NCI-H1048 (cell line): ENCODE results near the gene TAF10.

Source experiments
- DNase-seq: peaks from one replicate; lab custom pipeline; 2025; lab: John Stamatoyannopoulos, UW

The TAF10 gene

DNA sequence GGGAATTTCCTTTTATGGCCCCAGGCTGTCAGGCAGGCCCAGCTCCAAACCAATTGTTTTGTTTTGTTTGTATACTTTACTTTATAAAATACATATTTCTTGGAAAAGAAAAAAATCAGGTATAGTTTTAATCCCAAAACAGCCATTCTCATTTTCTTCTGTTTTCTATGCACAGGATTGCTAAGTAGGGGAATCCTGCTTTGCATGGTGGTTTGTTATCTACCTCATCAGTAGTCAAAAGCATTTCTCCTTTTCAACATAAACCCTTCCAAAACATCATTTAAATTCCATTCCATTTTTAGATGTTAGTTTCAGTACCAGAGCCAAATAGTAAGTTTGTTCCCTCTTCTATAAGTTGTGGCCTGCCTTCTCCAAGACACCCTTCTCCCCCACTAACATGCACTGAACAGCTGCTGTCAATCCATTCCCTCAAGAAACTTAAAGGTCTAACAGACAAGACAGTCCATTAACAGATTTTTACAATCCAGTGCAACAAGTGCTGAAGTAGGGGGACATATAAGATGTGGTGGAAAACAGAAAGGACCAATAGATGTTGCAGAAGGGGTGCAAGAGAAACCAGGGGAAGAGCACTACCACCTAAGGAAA, 4.7 kb downstream of the TAF10 start:
- DNase-seq, result no peak

DNA sequence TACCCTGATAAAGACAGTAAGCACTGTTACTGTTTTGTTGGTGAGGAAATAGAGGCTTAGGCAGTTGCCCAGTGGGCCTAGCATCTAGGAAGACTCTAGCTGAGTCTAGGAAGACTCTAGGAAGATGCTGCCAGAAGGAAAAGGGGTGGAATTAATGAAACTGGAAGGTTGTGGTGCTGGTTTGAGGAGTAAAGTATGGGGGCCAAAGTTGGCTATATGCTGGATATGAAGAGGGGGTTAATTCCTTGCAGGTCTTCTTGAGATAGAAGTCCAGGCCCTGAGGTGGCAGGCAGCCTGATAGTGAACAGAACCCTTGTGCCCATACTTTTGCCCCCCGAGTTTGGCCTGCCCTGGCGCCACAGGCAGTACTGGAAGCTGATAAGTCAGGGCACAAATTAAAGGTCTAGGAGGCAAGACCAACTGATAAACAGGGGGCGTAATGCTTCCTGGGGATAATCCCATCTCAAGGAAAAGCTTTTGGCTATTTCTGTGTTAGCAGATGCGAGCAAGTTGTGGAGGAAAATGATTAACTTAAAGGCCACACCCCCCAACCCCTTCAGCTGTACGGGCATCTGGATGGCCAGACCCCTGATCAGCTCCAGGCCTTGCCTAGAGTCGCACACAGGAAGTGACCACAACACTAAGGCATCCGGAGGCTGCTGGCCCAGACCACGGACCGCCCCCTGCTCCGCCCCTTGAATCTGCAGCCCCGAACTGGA, 5.4 kb downstream of the TAF10 start:
- no peak for DNase-seq

DNA sequence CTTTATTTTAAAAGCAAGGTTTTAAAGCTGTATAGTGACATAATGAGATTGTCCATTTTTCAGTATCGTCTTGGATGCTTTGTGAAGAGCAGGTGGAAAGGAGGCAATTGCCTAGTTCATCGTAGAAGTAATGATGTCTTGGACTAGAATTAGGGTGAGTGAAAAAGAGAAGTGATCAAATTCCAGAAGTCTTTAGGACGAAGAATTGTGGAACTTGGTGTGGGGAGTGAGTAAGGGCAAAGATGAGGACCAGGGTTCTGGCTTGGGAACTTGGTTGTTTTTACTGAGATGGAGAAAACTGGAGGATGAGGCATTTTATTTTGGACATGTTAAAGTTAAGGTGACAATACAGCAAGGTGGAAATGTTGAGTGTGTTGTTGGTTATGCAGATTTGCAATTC, 7.2 kb downstream of the TAF10 start:
- DNase-seq, result no peak

DNA sequence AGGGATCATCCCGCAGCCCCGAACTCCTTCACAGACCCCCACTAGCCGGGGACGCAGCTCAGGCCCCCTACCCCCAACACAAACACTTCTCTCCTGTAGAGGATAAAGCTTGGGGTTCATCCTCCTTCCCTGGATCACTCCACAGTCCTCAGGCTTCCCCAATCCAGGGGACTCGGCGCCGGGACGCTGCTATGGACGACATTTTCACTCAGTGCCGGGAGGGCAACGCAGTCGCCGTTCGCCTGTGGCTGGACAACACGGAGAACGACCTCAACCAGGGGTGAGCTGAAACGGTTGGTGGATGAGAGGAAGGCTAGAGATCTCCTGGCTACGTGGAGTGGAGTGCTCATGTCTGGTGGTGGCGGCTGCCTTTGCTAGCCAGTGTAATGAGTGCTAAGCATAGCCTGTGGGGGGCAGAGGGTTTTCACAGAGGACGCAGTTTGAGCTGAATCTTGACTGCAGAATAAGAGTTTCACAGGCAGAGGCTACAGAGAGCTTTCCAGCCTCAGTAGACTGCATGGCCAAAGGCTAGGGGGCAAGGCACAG, 7.9 kb downstream of the TAF10 start:
- no peak for DNase-seq

DNA sequence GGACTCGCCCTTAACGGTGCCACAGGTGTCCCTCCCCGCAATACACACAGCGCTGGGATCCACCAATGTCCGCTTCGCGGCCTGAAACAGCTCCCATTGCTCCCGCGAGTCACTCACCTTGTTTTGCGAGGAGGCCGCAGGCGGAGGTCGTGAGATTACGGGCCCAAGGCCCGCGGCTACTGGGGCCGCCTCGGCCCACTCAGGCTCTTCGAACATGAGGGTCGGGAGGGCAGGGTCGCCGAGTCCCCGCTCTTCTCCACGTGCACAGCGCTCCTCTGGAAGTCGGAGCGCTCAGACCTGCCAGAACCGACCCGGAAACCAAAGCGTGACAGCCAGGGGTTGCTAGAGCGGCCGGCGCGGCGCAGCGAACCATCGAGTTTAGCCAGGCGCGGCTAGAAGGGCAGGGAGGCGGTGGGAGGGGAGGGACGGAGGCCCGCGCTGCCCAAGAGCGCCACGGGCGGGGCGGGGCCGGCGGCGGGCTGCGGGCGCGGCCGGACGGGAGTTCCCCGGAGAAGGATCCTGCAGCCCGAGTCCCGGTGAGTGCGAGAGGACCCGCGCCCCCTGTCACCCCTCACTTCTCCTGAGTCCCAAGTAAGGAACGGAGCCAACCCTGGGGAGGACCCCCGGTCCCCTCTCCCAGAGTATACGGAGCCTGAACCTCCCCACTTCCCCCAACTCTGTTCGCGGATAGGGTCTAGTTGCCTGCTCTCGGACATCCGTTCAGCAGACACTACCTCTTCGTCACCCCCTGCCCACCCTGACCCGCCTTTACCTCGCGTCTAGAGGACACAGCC, 8.5 kb downstream of the TAF10 start, which contains the start of the genes ILK and RRP8:
ILK (plus strand) TSS at position 488 of the 794 bp plus-strand sequence. CDS start 498 bp downstream, outside the sequence.
RRP8 (minus strand) TSS at position 330 of the 794 bp plus-strand sequence; CDS start at position 216, 114 bp downstream.
- DNase-seq, result peak; percentile 68

DNA sequence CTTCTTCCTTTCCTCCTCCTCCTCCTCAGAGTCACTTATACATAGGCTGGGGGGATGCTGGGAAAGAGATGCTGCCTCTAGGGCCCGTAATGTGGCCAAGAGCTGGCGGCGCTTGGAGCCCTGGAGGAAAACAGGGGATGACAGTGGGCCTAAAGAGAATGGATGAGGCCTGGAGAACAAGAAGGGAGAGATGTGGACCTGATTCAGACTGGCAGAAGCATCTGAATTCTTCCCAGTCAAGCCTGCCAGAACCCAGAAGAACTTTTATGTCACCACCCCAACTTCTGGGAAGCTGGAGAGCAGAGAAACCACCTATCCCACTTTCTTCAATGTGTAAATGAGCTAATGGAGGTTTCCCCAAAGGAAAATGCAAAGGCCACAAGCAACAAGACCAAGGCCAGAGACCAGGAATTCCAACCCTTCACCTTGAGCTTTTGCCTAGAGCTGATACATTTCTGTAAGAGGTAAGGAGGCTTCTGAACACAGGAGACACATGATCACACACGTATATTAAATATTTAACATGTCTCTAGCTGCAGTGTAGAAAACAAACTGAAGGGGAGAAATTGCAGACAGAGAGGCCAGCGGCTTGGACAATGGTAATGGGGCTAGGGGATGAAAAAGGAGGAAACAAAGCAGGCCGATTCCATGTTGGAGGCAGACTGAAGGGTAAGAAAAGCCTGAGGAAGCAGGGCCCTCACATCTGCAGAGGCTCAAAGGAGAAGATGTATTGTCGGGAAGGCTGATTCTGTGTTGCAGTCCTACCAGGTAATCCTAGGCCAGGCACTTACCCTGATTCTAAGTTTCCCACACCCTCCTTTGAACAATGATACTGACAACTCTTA, 9.7 kb downstream of the TAF10 start:
- DNase-seq, result no peak

DNA sequence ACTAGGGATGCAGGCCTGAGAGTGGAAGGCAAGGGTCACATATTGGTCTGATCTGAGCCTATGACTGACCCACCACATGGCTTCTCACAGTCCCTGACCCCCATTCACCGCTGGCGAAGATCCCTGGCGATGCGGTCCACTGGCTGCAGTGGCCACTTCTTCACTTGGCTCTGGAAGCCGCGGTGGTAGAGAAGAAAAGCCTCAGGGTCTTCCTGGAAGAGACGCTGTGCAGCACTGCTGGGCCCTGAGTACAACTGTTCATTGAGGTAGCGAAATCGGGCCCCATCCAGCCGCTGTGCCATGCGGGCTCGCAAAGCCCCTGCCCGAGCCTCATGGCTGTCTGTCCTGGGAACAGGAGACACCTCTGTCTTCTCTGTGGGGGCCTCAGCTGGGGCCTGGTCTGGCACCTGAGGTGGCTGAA, 11.0 kb downstream of the TAF10 start:
- DNase-seq, result no peak

DNA sequence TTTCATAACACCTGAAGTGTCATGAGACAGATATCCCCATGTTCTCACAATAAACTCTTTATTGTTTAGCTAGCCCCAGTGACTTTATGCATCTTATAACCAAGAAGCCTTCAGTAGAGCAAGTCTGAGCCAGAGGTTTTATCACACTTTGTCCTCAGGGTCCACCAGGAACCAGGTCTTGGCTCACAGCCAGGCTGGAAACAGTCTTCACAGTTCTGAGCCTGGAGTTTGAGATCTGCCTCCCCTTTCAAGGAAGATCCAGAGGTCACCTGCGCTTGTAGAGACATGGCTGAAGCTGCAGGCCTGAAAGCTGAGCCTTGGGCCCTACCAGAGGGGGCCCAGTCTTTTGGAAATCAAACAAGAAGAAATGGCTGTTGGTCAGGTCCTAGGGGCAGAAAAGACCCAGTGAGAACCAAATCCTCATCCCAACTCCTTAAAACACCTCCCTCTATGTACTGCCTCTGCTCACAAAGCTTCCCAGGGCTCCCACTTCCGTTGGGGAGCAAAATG, 12.1 kb downstream of the TAF10 start:
- DNase-seq, result no peak

DNA sequence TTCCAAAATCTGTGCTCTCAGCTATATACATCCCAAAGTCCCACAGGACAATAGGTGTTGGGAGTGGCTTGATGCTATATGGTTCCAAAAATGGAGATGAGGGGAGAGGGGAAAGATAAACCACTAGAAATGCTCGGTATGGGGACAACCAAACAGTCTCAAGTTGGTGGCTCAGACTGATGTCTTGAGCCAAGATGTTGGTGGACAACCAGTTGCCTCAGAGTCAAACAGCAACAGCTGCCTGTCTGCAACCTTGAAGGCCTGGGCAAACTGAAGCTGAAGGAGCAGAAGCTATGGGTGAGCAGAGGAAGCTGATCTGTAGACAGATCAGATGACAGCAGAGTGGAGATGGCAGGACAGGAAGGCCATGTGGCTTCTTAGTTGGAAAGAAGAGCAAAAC, 12.6 kb downstream of the TAF10 start:
- DNase-seq, result no peak

DNA sequence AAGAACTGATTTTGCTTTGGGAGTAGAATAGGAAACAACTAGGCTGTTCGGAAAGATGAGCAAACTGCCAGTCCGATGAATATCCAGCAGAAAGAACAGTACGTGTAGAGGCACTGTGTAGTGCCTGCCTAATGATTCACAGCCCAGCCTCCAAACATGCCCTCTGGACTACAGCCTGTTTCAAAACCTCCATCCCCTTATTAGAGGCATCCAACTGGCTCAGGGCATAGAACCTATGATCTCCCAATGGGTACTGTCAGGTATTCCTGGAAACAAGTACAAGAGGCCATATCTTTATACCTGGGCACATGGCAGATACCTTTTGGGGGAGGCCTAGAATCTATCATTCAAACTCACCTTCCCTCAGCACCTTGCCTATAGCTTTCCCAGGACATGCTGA, 13.5 kb downstream of the TAF10 start:
- no peak for DNase-seq

DNA sequence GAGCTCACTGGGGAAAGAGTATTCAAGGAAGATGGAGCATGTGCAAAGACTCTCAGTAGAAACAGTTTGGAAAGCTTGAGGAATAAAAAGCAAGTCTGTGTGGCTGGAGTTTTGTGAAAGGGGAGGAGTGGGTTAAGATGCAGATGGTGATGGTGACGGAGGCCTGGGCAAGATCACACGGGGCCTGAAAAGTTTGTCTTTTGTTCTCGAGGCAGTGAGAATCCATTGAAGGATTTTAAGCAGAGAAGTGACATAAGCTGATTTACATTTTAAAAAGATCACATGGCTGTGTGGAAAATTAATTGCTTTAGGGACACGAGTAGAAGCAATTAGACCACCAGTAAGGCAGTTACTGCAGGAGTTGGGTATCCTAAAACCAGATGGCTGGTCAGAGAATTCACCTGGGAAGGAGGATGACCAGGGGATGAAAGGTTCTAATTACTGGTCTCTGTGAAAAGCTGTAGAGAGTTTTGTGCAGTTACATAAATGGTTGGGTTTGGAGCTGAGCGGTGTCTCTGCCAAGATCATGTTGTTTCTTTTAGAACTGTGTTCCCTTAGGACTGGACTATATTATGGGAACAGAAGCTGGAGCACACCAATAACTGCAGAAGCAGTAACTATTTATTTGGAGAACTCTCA, 15.7 kb downstream of the TAF10 start:
- DNase-seq, result no peak

DNA sequence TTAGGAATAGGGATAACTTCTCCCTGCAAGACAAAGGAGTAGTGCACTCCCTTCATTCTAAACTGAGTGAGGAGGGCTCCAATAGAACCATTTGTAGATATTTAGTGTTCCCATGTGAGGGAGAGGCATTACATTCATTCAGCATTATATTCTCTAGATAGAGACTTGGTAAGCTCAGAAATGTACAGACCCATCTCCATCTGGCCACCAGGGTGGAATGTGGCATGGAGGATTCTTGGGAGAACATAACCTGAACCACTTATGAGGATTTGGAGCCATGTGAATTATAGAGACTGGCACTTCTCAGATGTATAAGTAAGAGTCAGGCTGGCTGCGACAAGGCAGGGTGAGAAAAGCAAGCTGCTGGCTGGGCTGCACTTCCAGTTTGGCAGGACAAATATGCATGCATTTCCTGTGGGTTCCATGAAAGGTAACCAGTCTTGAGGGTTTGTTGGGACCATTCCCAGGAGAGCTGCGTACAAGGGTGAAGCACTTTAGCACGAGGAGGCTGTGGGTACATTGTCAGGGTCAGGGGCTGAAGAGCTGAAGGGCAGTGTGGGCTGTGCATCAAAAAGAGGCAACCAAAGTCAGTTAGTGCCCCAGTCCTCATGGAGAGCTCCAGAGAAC, 17.8 kb downstream of the TAF10 start:
- DNase-seq, result no peak

DNA sequence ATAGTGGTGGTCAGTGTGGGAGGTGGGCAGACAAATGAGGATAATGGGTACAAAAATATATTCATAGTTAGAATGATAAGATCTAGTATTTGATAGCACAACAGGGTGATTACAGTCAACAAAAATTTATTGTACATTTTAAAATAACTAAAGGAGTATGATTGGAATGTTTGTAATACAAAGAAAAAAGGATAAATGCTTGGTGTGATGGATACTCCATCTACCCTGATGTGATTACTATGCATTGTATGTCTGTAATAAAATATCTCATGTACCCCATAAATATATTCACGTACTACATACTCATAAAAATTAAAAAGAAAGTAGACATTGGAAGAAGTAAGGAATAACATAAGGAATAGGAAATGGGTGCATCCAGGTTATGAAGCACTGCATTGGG, 24.0 kb downstream of the TAF10 start:
- no peak for DNase-seq

DNA sequence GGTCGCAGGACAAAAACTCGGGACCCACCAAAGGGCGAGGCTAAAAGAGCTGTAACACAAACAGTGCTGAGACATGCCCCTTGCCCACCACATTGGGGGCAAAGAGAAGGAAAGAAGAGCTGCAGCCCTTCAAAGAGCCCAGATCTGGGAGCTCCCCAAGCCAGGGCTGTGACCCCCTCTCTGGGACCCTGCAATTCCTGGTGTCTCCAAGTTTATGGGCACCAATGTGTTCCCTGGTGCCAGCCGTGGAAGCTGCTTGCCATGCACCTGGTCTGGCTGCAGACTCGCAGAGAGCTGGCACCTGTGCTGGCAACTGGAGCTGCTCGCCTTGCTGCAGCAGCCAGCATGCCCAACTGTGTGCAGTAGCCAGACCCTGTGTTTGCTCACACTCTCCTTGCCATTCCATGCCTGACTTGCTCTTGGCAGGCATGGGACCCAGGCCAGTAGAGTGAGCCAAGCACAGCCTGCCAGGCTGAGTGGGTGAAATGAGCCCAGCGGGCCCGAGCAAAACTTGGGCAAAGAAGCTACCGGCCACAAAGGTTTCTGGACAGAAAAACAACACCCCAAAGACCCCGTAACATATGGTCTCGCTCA, 24.6 kb downstream of the TAF10 start:
- no peak for DNase-seq

DNA sequence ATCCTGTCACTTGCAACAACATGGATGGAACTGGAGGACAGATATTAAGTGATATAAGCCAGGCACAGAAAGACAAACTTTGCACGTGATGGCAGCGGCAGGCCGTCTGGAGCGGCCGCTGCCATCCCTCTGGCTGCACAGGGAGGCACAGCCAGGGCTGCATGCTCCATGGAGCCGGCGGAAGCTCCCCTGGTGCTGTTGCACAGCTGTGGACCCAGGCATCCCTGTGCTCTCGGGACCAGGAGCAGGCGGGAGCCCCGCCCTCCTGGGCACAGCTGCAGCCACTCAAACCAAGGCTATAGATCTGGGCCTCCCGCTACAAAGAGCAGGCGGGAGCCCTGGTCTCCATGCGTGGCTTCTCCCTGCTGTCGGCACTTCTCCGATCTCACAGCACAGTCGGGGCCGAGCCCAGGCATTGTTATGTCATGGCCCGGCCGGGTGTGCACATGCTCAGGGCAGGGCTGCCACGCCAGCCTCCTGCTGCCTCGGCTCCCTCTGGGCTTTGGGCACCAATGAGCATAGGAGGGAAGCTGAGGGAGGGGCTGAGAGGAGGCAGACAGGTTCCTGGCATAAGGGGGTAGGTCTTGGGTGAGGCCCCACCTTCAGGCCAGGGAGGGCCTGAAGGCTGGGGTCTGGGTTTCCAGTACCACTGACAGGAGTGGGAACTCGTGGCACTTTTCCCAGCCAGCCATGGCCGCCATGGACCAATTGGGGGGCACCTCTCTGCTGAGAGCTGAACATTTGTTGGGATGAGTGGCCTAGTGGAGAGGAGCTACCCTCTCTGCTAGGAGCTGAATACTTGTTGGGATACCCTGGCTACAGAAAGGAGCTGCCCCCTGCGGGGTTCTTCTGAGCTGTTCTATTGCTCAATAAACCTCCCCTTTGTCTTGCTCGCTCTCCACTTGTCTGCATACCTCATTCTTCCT, 25.3 kb downstream of the TAF10 start:
- no peak for DNase-seq

DNA sequence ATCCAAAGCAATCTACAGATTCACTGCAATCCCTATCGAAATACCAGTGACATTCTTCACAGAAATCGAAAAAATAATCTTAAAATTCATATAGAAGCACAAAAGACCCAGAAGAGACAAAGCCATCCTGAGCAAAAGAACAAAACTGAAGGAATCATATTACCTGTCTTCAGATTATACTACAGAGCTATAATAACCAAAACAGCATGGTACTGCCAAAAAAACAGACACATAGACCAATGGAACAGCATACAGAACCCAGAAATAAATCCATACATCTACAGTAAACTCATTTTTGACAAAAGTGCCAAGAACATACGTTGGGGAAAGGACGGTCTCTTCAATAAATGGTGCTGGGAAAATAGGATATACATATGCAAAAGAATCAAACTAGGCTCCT, 27.5 kb downstream of the TAF10 start:
- DNase-seq, result no peak

DNA sequence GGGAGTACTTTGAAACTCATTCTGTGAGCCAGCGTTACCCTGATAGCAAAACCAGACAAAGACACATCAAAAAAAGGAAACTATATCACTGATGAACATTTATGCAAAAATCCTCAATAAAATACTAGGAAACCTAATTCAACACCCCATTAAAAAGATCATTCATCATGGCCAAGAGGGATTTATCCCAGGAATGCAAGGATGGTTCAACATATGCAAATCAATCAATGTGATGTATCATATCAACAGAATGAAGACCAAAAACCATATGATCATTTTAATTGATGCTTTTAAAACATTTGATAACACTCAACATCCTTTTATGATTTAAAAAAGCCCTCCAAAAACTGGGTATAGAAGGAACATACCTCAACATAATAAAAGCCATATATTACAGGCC, 28.4 kb downstream of the TAF10 start:
- DNase-seq, result no peak

DNA sequence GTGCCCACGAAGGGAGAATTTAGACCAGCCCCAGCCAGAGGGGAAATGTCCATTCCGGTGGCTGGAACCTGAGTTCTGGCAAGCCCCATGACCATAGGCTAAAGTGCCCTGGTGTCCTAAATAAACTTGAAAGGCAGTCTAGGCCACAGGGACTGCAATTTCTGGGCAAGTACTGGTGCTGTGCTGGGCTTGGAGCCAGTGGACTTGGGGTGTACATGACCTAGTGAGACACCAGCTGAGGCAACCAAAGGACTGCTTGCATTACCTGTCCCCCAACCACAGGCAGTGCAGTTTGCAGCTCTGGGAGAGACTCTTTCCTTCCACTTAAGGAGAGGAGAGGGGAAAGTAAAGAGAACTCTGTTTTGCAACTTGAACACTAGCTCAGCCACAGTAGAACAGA, 32.3 kb downstream of the TAF10 start:
- no peak for DNase-seq

DNA sequence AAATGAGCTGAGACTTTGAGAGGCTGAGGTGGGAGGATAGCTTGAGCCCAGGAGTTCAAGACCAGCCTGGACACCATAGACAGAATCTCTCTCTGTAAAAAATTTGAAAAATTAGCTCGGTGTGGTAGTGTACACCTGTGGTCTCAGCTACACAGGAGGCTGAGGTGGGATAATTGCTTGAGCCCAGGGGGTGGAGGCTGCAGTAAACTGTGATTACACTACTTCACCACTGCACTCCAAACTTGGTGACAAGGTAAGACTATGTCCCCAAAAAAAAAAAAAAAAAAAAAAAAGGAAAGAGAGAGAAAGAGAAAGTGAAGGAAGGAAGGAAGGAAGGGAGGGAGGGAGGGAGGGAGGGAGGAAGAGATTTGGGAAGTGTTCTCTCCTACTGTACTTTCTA, 33.9 kb downstream of the TAF10 start:
- no peak for DNase-seq
